ENCODE measurements around the gene KIAA0513. TPM values are rescaled to one million over a fixed set of nuclear protein-coding genes. Genes with fewer than 3 reads are reported as not detected.

KIAA0513 gene
- total and polyA plus RNA-seq, 10 donors = 1.7 to 30.0 (median 21.9) TPM

DNA sequence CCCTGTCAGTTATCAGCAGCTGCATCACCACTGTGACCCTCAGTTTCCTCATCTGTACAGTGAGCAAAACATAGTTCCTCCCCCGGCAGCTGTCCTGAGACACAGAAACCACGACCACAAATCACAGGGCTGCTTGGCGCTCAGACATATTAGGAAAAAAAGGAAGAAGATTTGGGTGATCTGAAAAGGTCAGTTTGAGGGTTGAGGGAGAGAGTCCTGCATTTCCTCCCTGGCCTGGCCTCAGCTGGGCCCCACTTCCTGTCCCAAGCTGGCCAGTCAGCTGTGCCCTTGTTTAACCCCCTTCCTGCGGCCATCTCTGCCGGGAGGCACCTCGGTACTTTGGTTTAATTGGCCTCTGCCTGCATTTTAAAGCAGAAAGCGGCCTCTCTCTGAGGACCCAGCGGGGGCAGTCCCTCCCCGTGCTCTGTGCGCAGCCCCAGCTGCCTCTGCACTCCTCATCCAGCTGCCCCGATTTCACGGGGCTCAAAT is 108.7 kb downstream of the KIAA0513 start:
- no peak for DNase-seq
- intact Hi-C loops (cut with DNase I; ENCODE audit: low total_unique reads) = no loop called here
- H3K27ac ChIP-seq = peak overlapping the region; percentile 68 to 91 (median 88)
- 13 to 23% (median 17%) methylated on average over 12 of the region's 12 CpGs for WGBS, 5 donors
- peaks cover 0 to 36% (median 5%) of the 10 kb centered on the region in 7 donors for H3K27me3 ChIP-seq (replicated peaks in 1 of 7)
- peak overlapping the region in 6 of 8 donors; percentile 15 to 65 (median 32) for H3K4me3 ChIP-seq
- no peaks in the 10 kb centered on the region for H3K9me3 ChIP-seq
- TF ChIP-seq, protein P1, sequence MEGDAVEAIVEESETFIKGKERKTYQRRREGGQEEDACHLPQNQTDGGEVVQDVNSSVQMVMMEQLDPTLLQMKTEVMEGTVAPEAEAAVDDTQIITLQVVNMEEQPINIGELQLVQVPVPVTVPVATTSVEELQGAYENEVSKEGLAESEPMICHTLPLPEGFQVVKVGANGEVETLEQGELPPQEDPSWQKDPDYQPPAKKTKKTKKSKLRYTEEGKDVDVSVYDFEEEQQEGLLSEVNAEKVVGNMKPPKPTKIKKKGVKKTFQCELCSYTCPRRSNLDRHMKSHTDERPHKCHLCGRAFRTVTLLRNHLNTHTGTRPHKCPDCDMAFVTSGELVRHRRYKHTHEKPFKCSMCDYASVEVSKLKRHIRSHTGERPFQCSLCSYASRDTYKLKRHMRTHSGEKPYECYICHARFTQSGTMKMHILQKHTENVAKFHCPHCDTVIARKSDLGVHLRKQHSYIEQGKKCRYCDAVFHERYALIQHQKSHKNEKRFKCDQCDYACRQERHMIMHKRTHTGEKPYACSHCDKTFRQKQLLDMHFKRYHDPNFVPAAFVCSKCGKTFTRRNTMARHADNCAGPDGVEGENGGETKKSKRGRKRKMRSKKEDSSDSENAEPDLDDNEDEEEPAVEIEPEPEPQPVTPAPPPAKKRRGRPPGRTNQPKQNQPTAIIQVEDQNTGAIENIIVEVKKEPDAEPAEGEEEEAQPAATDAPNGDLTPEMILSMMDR (IDR thresholded peaks at IDR 0.05 in 8 of 11, conservative IDR thresholded peaks at IDR 0.05 in 3 of 11) = no peak
- TF ChIP-seq POLR2A (IDR thresholded peaks at IDR 0.05) = no peak
- peak in 1 of 3 donors; percentile 74 for TF ChIP-seq POLR2AphosphoS5 (IDR thresholded peaks at IDR 0.05)
- H3K4me1 ChIP-seq = peaks cover 6 to 71% (median 49%) of the 10 kb centered on the region in 6 donors
- no peaks in the 10 kb centered on the region for H3K36me3 ChIP-seq

DNA sequence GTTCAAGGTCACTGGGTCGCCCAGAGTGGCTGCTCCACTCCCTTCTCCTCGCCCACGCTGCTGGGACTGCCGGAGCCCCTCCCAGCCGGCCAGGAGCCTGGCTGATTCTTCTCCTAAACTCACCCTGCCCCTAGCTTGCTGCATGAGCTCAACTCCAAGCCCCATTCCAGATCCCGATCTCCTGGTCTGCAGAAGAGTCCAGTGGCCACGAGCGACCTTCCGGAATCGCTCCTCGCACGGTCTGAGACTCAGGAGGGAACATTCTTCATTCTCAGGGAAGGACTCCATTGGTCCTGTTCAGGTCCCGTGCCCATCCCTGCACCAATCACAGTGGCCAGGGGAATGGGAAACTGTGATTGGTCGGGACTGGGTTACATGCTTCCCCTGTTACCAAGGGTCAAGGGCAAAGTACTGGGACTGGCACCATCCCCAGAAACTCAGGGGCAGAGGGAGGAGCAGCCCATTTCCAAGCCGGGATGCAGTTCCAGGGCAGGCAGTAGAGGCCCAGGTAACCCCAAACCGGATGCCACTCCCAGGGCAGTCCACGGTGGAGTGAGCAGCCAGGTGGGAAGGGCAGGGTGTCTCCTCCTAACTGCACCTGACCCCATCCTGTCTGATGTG is 109.2 kb downstream of the KIAA0513 start:
- no peaks in the 10 kb centered on the region for H3K36me3 ChIP-seq
- no peak for DNase-seq
- peaks cover 0 to 36% (median 5%) of the 10 kb centered on the region in 7 donors for H3K27me3 ChIP-seq (replicated peaks in 1 of 7)
- peaks cover 8 to 73% (median 51%) of the 10 kb centered on the region in 6 donors for H3K4me1 ChIP-seq
- peak overlapping the region in 7 of 8 donors; percentile 15 to 65 (median 30) for H3K4me3 ChIP-seq
- H3K27ac ChIP-seq = peak overlapping the region; percentile 68 to 91 (median 88)
- 47 to 65% (median 60%) methylated on average over 16 to 17 of the region's 17 CpGs for WGBS, 5 donors
- intact Hi-C loops (cut with DNase I; ENCODE audit: low total_unique reads) = no loop called here
- TF ChIP-seq, protein P1 (IDR thresholded peaks at IDR 0.05 in 8 of 11, conservative IDR thresholded peaks at IDR 0.05 in 3 of 11) = peak in 1 of 11 experiments; percentile 3
- TF ChIP-seq POLR2AphosphoS5 (IDR thresholded peaks at IDR 0.05) = peak; percentile 23 to 70 (median 65)
- TF ChIP-seq POLR2A (IDR thresholded peaks at IDR 0.05) = no peak
- H3K9me3 ChIP-seq = no peaks in the 10 kb centered on the region

DNA sequence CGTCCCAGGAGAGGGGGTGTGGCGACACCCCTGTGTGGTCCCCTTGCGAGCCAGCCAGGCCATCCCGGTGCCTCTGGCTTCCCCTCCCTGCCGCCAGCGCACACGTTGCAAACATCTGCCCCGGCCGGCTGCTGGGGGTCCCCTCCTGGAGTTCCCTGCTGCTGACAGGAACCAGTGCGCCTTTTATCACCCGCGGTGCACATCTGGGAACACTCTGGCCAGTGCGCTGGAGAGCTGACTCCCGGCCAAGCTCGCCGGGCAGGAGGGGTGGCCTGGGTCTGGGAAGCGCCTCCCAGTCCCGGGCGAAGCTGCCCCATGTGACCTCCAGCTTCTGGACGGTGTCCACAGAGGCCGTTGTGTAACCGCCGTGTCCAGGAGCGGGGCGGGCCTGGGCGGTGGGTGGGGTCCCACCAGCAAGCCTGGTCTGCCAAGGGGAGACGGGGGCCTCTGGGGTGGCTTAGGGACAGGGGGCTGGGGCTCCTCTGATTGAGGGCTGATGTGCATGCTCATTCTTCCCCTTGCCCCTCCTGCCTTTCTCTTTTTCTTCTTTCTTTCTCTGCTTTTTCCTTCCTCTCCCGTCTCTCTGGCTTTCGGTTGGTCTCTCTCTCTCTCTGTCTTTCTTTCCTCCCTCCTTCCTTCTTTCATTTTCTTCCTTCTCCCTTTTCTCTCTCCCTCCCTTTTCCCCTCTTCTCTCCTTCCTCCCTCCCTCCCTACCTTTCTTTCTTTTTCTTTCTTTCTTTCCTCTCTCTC is 109.9 kb downstream of the KIAA0513 start:
- peaks cover 0 to 43% (median 5%) of the 10 kb centered on the region in 7 donors for H3K27me3 ChIP-seq (replicated peaks in 1 of 7)
- H3K4me3 ChIP-seq = peak overlapping the region in 7 of 8 donors; percentile 0 to 65 (median 30)
- intact Hi-C loops (cut with DNase I; ENCODE audit: low total_unique reads) = no loop called here
- no peaks in the 10 kb centered on the region for H3K9me3 ChIP-seq
- no peaks in the 10 kb centered on the region for H3K36me3 ChIP-seq
- H3K27ac ChIP-seq = peak overlapping the region; percentile 68 to 91 (median 88)
- peak; percentile 92 for DNase-seq
- TF ChIP-seq POLR2AphosphoS5 (IDR thresholded peaks at IDR 0.05) (peak; percentile 78 to 92 (median 90)), POLR2A (IDR thresholded peaks at IDR 0.05) (no peak)
- TF ChIP-seq, protein P1 (IDR thresholded peaks at IDR 0.05 in 8 of 11, conservative IDR thresholded peaks at IDR 0.05 in 3 of 11) = peak in 1 of 11 experiments; percentile 3
- peaks cover 13 to 76% (median 56%) of the 10 kb centered on the region in 6 donors for H3K4me1 ChIP-seq
- 3 to 7% (median 4%) methylated on average over 20 to 29 of the region's 29 CpGs for WGBS, 5 donors

All from spleen (tissue), 11 donors.